ENCODE data around the gene CDC42BPB.

Gene CDC42BPB

DNA sequence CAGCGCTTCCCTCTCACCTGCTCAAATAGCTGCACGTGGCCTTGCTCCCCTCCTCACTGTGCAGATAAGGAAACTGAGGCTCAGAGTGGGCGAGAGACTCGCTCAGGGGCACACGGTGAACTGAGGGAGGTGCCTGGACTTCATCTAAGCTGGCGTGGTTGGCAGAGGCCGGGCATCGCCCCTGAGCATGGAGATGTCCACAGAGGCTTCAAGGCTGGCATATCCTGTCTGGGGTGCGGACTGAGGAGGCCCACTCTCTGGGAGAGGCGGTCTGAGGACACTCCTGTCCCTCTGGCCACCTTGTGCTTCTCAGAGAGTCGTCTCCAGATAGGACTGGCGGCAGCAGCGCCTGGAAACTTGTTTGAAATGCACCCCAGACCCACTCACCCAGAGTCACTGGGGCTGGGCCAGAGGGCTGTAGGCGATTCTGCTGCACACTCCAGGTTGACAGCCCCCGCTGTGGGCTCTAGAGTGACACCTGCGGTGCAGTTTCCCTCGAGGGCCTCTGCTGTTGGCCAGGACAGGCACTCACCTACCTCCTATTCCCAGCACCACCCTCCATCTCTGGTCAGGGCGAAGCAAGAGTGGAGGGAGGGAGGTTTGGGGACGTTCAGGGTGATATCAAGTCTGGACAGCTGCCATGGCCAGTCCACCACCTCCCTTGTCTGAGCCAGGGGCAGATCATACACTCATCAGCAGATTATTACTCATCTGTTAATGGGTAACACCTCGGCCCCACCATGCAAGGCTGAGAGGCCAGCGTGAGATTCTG lies 15.4 kb upstream of the CDC42BPB start:
- no peak overlapping the region for H3K27ac ChIP-seq (ENCODE audit: low read length)
- H3K79me2 ChIP-seq (ENCODE audit: low read length): no peaks in the 10 kb centered on the region
- H3K27me3 ChIP-seq (ENCODE audit: low read depth, low read length): peaks cover 18% of the 10 kb centered on the region
- no peak overlapping the region for H3K4me2 ChIP-seq (ENCODE audit: low read length)
- no peak overlapping the region for H3K4me3 ChIP-seq (ENCODE audit: low read length)
- peaks cover 10% of the 10 kb centered on the region; the same call in 1 of the 2 replicates for H3K4me1 ChIP-seq (ENCODE audit: low read length)
- TF ChIP-seq EZH2phosphoT487 (IDR thresholded peaks at IDR 0.05; ENCODE audit: low read depth): no peak
- TF ChIP-seq, protein P1, sequence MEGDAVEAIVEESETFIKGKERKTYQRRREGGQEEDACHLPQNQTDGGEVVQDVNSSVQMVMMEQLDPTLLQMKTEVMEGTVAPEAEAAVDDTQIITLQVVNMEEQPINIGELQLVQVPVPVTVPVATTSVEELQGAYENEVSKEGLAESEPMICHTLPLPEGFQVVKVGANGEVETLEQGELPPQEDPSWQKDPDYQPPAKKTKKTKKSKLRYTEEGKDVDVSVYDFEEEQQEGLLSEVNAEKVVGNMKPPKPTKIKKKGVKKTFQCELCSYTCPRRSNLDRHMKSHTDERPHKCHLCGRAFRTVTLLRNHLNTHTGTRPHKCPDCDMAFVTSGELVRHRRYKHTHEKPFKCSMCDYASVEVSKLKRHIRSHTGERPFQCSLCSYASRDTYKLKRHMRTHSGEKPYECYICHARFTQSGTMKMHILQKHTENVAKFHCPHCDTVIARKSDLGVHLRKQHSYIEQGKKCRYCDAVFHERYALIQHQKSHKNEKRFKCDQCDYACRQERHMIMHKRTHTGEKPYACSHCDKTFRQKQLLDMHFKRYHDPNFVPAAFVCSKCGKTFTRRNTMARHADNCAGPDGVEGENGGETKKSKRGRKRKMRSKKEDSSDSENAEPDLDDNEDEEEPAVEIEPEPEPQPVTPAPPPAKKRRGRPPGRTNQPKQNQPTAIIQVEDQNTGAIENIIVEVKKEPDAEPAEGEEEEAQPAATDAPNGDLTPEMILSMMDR (IDR thresholded peaks at IDR 0.05; ENCODE audit: low read depth, low read length): 0 out of 2 replicates have a peak, but pooled peaks have one; percentile 5
- H3K9ac ChIP-seq (ENCODE audit: low read length): no peak overlapping the region
- no peaks in the 10 kb centered on the region for H4K20me1 ChIP-seq (ENCODE audit: insufficient read depth, low read length)
- H2AFZ ChIP-seq (ENCODE audit: low read depth, low read length): no peak overlapping the region
- H3K9me3 ChIP-seq (ENCODE audit: insufficient read depth, low read length): no peaks in the 10 kb centered on the region
- H3K36me3 ChIP-seq (replicated peaks; ENCODE audit: low read depth, low read length): no peaks in the 10 kb centered on the region

DNA sequence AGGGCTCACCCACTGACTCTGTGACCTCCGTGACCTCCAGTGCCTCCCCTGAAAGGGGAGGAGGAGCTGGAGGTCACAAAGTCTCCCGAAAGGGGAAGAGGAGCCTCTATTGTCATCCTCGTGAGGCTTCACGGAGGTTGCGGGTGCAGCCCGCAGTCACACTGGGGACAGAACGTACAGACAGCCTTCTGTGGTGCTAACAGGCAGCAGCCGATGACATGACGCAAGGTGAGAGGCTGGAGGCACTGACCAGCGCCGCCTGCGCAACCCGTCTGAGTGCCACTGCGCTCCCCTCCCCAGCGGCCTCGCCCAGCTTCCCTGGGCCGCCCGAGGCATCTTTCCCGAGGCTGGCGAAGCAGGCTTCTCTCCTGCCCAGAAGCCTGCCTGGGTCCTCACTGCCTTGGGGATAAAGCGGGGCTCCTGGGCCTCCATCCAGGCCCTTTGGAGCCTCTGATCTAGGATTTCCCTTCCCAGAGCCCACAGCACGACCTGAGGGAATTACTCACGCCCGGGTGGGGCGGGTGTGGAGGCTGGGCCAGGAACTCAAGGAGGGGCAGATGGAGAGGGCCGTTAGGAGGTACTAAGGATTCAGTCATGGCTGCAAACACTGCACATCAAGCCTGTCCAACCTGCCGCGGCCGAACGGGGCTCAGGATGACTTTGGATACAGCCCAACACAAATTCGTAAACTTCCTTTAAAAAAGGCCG lies 14.3 kb upstream of the CDC42BPB start:
- Histone ChIP-seq H2AFZ (ENCODE audit: low read depth, low read length) (no peak overlapping the region), H3K9me3 (ENCODE audit: insufficient read depth, low read length) (no peaks in the 10 kb centered on the region), H4K20me1 (ENCODE audit: insufficient read depth, low read length) (no peaks in the 10 kb centered on the region), H3K36me3 (replicated peaks; ENCODE audit: low read depth, low read length) (no peaks in the 10 kb centered on the region), H3K4me1 (ENCODE audit: low read length) (peaks cover 10% of the 10 kb centered on the region; the same call in 1 of the 2 replicates), H3K4me2 (ENCODE audit: low read length) (no peak overlapping the region), H3K27ac (ENCODE audit: low read length) (no peak overlapping the region), H3K9ac (ENCODE audit: low read length) (no peak overlapping the region), H3K79me2 (ENCODE audit: low read length) (no peaks in the 10 kb centered on the region), H3K4me3 (ENCODE audit: low read length) (no peak overlapping the region), H3K27me3 (ENCODE audit: low read depth, low read length) (peaks cover 18% of the 10 kb centered on the region)
- TF ChIP-seq, protein P1 (IDR thresholded peaks at IDR 0.05; ENCODE audit: low read depth, low read length): no peak
- no peak for TF ChIP-seq EZH2phosphoT487 (IDR thresholded peaks at IDR 0.05; ENCODE audit: low read depth)

DNA sequence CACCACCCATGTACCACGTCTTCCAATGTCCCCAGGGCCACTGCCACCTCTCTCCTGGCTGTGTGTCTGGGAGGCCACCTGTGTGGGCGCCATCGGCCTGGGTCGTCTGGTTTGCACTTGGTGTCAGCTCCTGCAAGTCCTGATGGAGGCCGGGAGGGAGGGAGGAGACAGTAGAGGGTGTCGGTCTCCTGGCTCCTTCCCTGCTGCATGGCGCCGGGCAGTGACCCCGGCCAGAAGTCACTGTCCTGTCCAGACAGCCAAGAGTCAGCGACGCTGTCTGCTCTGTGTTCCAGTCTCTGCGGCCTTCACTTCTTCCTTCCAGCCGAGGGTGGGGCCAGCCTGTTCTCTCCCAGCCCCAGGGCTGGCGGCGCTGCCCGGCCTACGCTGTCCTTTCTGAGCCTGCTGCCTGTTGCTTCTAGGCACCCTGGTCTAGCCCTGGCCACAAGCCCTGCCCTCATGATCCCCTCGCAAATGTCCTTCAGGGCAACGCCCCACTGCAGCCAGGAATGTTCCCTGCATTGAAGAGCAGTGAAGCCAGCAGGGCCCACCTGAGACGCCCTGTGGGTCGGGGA lies 13.7 kb upstream of the CDC42BPB start:
- Histone ChIP-seq H3K9ac (ENCODE audit: low read length) (no peak overlapping the region), H3K27ac (ENCODE audit: low read length) (no peak overlapping the region), H3K36me3 (replicated peaks; ENCODE audit: low read depth, low read length) (no peaks in the 10 kb centered on the region), H3K79me2 (ENCODE audit: low read length) (no peaks in the 10 kb centered on the region), H4K20me1 (ENCODE audit: insufficient read depth, low read length) (no peaks in the 10 kb centered on the region), H2AFZ (ENCODE audit: low read depth, low read length) (no peak overlapping the region), H3K4me2 (ENCODE audit: low read length) (no peak overlapping the region), H3K9me3 (ENCODE audit: insufficient read depth, low read length) (no peaks in the 10 kb centered on the region), H3K4me1 (ENCODE audit: low read length) (peaks cover 8% of the 10 kb centered on the region; the same call in 1 of the 2 replicates), H3K4me3 (ENCODE audit: low read length) (no peak overlapping the region), H3K27me3 (ENCODE audit: low read depth, low read length) (peaks cover 18% of the 10 kb centered on the region)
- TF ChIP-seq, protein P1 (IDR thresholded peaks at IDR 0.05; ENCODE audit: low read depth, low read length): no peak
- no peak for TF ChIP-seq EZH2phosphoT487 (IDR thresholded peaks at IDR 0.05; ENCODE audit: low read depth)

All from OCI-LY3 (cell line).